Suppressor macrophage treated with lipopolysaccharide for 1 hour (primary cell): ENCODE measurements around the gene PODNL1.
"Not testable (repeated sequence)": the region's sequence is repeated elsewhere in the genome, so short reads cannot be mapped to it uniquely, and the experiment has no call there.

ENCODE experiments used
- DNase-seq, 3 donors: peaks; one replicate each; pipeline ENCODE4 v3.0.0-alpha.2; 2020 to 2022

PODNL1 gene

DNA sequence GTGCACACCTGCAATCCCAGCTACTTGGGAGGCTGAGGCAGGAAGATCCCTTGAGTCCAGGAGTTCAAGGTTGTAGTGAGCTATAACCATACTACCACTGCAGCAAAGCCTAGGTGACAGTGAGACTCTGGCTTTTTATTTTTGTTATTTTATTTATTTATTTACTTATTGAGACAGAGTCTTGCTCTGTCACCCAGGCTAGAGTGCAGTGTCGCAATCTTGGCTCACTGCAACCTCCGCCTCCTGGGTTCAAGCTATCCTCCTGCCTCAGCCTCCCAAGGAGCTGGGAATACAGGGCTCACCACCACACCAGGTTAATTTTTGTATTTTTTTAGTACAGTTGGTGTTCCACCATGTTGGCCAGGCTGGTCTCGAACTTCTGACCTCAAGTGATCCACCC is 35.3 kb upstream of the PODNL1 start:
- not testable (repeated sequence) for DNase-seq

GRCh38 chr19:13972368-13973155 is 34.3 kb upstream of the PODNL1 start:
- DNase-seq = no peak

GRCh38 chr19:13971868-13972267 is 33.7 kb upstream of the PODNL1 start:
- DNase-seq = not testable (repeated sequence)

DNA sequence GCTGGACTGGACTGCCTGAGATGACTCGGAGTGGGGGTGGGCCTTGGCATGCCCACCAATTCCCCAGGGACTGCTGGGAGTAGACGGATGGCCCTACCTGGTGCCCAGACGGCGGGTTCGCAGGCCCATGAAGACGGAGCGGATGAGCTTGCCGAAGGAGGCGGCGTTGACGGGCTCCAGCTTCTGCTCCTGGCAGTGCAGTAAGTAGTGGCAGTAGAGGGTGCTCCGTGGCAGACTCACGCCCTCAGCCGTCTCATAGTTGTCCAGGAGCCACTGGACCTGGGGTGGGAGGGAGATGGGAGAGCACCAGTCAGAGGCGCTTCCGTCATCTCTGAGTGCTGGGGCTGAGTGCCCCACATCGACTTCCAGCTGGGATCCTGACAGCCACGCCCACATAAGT is 31.7 kb upstream of the PODNL1 start:
- no peak for DNase-seq

GRCh38 chr19:13968999-13969398 is 30.8 kb upstream of the PODNL1 start:
- no peak for DNase-seq

GRCh38 chr19:13968383-13968935 is 30.2 kb upstream of the PODNL1 start:
- DNase-seq = no peak

GRCh38 chr19:13967206-13967605 is 29.0 kb upstream of the PODNL1 start:
- DNase-seq = not testable (repeated sequence)

- DNase-seq = no peak
Observed at GRCh38 chr19:13966684-13967128, 28.5 kb upstream of the PODNL1 start.

- DNase-seq = no peak
Observed at GRCh38 chr19:13965926-13966683, 27.9 kb upstream of the PODNL1 start.

GRCh38 chr19:13965377-13965896 is 27.2 kb upstream of the PODNL1 start:
- no peak for DNase-seq

- DNase-seq = no peak
Observed at GRCh38 chr19:13964776-13965175, 26.6 kb upstream of the PODNL1 start.

DNA sequence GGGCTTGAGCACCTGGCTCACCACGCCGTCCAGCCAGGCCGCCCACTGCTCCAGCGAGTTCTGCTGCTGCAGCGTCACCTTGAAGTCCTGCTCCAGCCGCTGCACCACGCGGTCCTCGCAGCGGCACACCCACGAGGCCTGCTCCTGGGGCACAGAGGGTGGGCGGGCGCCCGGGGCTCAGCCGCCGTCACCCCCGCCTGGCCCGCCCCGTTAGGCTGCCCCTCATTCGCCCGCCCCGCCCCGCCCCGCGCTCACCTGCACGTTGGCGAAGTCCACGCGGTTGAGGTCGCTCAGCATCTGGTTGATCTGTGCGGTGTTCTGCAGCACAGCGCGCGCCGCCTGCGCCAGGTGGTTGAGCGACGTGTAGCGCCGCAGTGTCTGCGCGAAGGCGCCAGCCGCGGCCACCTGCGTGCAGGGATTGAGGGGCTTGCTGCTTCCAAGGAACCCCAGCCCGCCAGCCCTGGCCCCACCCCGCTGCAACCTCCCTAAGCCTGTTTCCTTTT is 25.4 kb upstream of the PODNL1 start:
- no peak for DNase-seq

GRCh38 chr19:13962699-13963602 is 24.7 kb upstream of the PODNL1 start:
- DNase-seq = no peak

GRCh38 chr19:13961826-13962698 is 23.8 kb upstream of the PODNL1 start:
- no peak for DNase-seq

DNA sequence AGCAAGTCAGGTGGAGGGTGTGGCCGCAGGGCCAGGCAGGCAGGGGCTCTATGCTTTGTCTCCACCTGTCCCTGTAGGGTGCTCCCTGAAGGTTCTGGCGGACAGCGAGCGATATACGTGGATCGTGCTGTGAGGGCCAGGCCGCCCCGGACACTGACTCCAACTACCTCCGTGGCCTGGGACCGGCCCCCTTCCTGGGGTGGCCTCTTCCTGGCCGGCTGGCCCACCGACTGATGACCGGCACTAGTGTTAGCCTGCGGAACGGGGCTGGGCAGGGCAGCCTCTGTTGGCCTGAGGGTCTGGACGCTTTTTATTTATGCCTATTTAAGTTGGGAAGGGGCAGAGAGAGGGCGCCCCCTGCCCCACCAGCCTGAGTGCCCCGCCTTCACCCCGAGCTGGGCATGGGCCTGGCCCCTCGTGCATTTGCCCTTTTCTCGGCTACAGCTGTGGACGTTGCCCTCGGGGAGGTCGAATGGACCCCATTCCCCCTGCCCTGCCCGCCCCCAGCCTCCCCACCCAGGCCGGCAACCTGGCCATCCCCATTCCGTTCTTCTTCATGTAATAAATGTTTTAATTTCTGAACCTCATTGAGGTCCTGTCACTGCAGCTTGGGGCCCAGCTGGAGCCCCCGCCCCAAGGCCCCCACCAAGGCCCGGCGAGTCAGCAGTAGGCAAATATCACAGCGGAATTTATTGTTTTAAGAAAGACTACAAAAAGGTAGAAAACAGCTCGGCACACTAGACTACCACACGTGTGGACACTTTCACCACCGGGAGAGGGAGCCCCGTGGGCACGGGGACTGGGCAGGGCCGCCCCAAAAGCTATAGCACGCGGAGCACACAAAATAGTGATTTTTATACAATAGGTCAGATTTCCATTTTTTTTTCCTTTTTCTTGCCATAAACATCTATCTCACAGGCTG is 22.9 kb upstream of the PODNL1 start:
- DNase-seq = no peak

DNA sequence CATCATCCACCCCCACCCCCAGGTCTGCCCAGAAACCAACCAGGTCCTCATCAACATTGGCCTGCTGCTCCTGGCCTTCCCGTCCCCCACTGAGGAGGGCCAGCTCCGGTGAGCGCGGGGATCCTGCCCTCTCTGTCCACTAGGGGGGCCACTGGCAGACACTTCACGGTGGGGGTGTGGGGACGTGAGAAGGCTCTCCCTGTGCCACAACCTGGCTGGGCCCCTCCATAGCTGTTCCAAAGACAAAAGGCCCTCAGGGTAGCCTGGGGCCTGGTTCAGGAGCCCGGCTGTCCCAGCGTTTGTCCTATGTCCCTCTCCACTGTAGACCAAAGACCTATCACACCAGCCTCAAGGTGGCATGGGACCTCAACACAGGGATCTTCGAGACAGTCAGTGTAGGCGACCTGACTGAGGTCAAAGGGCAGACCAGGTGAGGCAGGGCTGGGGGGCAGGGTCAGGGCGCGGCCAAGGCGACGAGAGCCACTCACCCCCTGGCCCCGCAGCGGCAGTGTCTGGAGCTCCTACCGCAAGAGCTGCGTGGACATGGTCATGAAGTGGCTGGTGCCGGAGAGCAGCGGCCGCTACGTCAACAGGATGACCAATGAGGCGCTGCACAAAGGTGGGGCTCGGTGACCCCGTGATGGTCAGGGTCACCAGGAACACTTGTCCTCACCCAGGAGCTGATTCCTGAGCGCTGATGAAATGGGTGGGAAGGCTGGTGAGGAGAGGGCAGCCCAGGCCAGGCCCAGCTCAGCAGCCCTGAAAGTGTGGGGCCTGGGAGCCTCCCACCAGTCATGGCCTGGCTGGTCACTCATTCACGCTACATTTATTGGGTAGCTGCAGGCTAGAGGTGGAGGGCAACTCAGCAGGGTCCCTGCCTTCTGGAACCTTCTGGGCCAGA is 22.0 kb upstream of the PODNL1 start:
- peak in 2 of 3 donors; percentile 27 to 39 for DNase-seq

DNA sequence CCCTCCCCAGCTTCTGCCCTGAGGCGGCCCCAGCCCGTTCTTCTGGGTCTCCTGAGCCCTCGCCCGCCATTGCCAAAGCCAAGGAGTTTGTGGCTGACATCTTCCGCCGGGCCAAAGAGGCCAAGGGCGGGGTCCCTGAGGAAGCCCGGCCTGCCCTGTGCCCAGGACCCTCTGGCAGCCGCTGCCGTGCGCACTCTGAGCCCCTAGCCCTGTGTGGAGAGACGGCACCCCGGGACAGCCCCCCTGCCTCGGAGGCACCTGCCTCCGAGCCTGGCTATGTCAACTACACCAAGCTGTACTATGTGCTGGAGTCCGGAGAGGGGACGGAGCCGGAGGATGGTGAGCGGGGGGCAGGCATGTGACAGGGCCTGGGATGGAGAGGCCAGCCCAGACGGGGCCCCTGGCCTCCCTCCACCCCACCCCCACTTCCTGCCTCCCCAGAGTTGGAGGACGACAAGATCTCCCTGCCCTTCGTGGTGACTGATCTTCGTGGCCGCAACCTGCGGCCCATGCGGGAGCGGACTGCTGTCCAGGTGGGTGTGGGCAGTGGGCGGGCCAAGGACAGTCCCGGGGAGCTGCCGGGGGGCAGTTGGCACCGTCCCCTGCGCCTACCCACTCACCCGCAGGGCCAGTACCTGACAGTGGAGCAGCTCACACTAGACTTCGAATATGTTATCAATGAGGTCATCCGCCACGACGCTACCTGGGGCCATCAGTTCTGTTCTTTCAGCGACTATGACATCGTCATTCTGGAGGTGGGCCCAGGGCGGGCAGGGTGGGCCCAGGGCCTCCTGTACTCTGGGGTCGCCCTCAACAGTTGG is 21.1 kb upstream of the PODNL1 start:
- DNase-seq = no peak

GRCh38 chr19:13958043-13958442 is 19.8 kb upstream of the PODNL1 start:
- DNase-seq = no peak
